GM21360 (cell line): Measurements from ENCODE around the gene OR5M10.
"Not testable (repeated sequence)": the region's sequence is repeated elsewhere in the genome, so short reads cannot be mapped to it uniquely, and the experiment has no call there.

ENCODE experiments used
- ATAC-seq: cut with Tn5 transposase; IDR thresholded peaks from one replicate; pipeline ENCODE4 v1.9.1; 2021; ENCODE audit warnings: mild to moderate bottlenecking, moderate library complexity; ENCODE audit not compliant: unreplicated experiment

The OR5M10 gene

DNA sequence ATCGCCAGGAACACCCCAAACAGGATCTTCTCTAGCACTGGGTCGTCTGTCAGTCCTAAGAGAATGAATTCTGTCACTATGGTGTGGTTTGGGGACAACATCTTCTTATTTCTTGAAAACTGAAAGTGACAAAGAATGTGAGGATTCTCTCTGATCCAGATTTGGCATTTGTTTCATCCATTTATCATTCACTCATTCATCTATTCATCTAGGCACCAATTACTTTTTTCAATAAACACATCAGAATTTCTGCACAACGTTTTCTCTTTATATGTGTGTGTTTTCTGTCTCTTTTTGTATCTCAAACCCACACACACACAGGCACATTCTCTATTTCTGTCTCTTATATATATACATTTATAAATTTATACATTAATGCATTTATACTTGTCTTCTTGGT, at the start of gene OR5M10:
Gene OR5M10, minus strand, starts transcription at position 101 of the 400 bp plus-strand sequence. Its CDS starts 0 bp downstream, at position 101.
- ATAC-seq: no peak

DNA sequence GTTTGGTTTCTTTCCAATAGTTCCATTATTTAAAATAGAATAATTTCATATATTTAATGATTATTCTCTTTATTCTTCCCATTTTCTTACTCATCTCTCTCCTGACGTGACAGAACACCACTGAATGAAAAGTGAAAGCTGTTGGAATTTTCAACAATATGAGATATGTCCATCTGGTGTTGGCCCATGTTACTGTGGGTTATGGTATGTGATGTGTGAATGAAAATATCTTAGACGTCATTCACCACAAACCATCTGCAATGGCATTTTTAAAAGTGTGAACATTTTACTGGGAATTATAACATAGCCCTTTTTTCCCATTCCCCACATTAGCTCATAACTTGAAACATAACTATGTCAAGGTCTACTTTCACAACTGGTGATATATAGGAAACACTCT, 48.4 kb upstream of the OR5M10 start:
- ATAC-seq: no peak

DNA sequence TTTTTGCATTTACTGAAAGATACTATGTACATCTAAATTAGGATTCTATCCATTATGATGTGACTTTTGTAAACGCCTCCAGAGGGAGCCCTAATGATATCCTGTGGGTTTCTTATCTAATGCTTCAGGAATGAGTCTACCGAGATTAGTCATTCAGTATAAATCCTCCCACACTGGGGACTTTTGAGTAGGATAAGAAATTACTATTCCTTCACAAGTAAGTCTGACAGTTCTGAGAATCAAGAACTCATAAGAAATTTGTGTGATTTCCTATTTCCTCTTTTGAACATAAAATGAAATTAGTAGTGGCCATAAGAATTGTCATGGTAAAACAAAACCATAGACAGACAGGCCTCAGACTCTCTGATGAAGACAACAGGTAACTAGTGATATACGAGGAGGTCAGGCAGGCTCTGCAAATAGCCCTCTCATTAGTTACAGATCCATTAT, 47.2 kb upstream of the OR5M10 start:
- ATAC-seq: peak; percentile 86

GRCh38 chr11:56611174-56611573, 33.7 kb upstream of the OR5M10 start:
- ATAC-seq: no peak

GRCh38 chr11:56592088-56592717, 14.7 kb upstream of the OR5M10 start:
- ATAC-seq: not testable (repeated sequence)

DNA sequence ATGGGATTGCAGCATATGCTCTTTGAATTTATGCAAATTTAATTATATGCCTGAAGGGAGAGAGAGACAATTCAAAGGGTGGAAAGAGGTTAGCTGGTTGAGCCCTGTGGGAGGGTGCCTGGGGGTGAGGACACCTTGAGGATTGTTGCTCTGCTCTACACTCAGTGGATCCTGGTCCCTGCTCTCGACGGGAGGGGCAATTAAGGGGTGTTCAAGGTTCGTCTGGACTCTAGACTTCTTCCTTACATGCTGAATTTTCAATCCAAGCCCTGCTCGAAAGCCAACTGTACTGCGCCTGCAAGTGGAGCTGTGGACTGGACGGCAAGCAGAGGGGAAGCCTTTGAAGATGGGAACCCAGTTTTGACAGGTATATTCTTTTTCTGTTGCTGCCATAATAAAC, 18.9 kb downstream of the OR5M10 start:
- ATAC-seq: no peak

DNA sequence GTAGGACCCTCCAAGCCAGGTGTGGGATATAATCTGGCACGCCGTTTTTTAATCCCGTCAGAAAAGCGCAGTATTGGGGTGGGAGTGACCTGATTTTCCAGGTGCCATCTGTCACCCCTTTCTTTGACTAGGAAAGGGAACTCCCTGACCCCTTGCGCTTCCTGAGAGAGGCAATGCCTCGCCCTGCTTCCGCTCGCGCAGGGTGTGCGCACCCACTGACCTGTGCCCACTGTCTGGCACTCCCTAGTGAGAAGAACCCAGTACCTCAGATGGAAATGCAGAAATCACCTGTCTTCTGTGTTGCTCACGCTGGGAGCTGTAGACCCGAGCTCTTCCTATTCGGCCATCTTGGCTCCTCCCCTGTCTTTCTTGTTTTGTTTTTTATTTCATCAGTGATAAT, 22.8 kb downstream of the OR5M10 start:
- not testable (repeated sequence) for ATAC-seq

- ATAC-seq: no peak
Observed at GRCh38 chr11:56545531-56545930, 32.0 kb downstream of the OR5M10 start.

GRCh38 chr11:56543739-56544138, 33.8 kb downstream of the OR5M10 start:
- no peak for ATAC-seq

DNA sequence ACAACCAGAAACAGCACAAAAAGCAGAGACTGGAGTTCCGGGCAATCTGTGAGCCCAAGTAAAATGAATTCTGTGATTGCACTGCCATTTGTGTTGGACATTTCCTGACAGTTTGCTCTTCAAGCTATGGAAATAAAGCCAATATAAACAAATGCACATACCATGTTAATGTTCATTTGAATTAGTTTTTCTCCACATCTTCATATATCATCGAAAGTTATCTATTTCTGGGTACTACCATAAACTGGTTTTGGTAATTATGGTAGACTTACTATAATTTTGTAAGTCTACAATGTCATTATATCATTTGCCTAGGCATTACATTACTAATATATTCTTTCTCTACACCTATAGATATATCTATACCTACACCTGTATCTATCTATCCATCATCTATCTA, 34.4 kb downstream of the OR5M10 start, which contains the start of gene OR5M11:
Gene OR5M11, minus strand, starts transcription at position 101 of the 400 bp plus-strand sequence. Its CDS starts 0 bp downstream, at position 101.
- no peak for ATAC-seq

- ATAC-seq: no peak
Observed at GRCh38 chr11:56533054-56533740, 44.3 kb downstream of the OR5M10 start.

DNA sequence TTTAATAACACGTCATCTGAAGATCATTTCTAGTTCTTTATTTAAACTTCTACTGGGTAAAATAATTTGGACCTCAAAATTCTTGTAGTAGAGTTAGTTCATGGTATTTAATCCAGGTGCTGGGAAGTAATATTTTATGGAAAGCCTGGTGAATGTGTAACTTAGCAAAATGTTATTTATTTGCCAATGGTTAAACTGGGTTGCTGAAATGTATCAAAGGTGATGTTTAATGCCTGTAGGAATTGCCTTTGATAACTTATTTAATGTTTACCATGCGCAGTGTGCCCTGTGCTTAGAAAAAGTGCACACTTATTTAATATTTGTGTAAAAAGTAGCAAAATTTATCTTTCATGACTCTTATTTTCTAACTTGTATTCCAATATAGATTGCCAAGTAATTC, 45.7 kb downstream of the OR5M10 start:
- no peak for ATAC-seq
